Psoas muscle (tissue), 8 donors: ENCODE data around the gene SCYGR4. TPM values are rescaled to one million over a fixed set of nuclear protein-coding genes. Genes with fewer than 3 reads are reported as not detected.

Experiments
- ATAC-seq, 4 donors: fragments of 200-7000 bp; cut with Tn5 transposase; one replicate each; pipeline ENCODE4 v1.9.1; 2020; ENCODE audit warnings: moderate library complexity in 3 of 4, mild to moderate bottlenecking in 2 of 4
- DNase-seq, 2 donors: peaks; one replicate each; pipeline ENCODE4 v3.0.0-alpha.2; 2020
- H3K27ac ChIP-seq: fragments of 200-600 bp; one replicate; pipeline ENCODE4 v1.8.0; 2022
- H3K27me3 ChIP-seq, 3 donors: fragments of 200-600 bp in 1 of 3; one replicate each; pipeline versions ENCODE4 v1.6.1 to v1.8.0; 2013 to 2022; ENCODE audit warnings: low read length in 2 of 3, mild to moderate bottlenecking in 2 of 3, moderate library complexity in 1 of 3; ENCODE audit not compliant: insufficient read depth in 3 of 3
- H3K36me3 ChIP-seq, 2 donors: fragments of 200-600 bp in 1 of 2; one replicate each; pipeline versions ENCODE4 v1.6.1 to v1.8.0; 2013 to 2022; ENCODE audit warnings: low read depth in 1 of 2, mild to moderate bottlenecking in 1 of 2, moderate library complexity in 1 of 2; ENCODE audit not compliant: insufficient read depth in 1 of 2
- H3K4me1 ChIP-seq: fragments of 200-600 bp; one replicate; pipeline ENCODE4 v1.8.0; 2022
- H3K4me3 ChIP-seq: fragments of 200-600 bp; one replicate; pipeline ENCODE4 v1.8.0; 2022; ENCODE audit warnings: mild to moderate bottlenecking
- H3K9me3 ChIP-seq: fragments of 200-600 bp; one replicate; pipeline ENCODE4 v1.8.0; 2022
- WGBS, 3 donors: extraction: QIAGEN DNeasy Blood & Tissue Kit; methylation state at CpG; one replicate each; pipeline versions ENCODE4 v1.1.6 to v1.1.7; 2013; 5-methylcytosine and 5-hydroxymethylcytosine counted together
- intact Hi-C, 2 donors: fragments of 100-400 bp; cut with DNase I; formaldehyde crosslinking; loops; one replicate each; pipeline versions ENCODE4 v1.11.0 to v1.14.2; 2022
- polyA plus RNA-seq, 3 donors: library from polyadenylated mRNA; stranded (reverse); fragments of 200-250 nt; gene quantifications; one replicate each; pipeline ENCODE4 v1.2.3, GENCODE V29; 2013
- total RNA-seq, 4 donors: library from RNA; stranded (reverse); fragmentation: NEBNext Ultra II Directional in 2 of 4; extraction: Animal tissue kit (Norgen Biotek cat#: 25700) in 2 of 4; gene quantifications; one replicate each; pipeline versions ENCODE4 v1.2.1 to v1.2.4, GENCODE V29; 2021 to 2023
- TF ChIP-seq, protein P1 (sequence below): fragments of 200-600 bp; IDR thresholded peaks from one replicate; pipeline ENCODE4 v1.8.0; 2022; ENCODE audit warnings: antibody characterized with exemption
- donor health status: healthy with polysubstance abuse.
- donor health status: DM: no; HTN: no; CAD: no; lungs with moderate emphysema.
- donor health status: Bipolar disorder and iron deficiency.
- donor health status: healthy.
- donor health status: DM: yes; HTN: yes; CAD: no.
- donor health status: DM: no; HTN: no; CAD: no.
- donor health status: DM: no; HTN: no; CAD: no.
- donor health status: DM: yes; HTN: yes; CAD: no.

Gene SCYGR4
- total and polyA plus RNA-seq, 7 donors, result not detected

DNA sequence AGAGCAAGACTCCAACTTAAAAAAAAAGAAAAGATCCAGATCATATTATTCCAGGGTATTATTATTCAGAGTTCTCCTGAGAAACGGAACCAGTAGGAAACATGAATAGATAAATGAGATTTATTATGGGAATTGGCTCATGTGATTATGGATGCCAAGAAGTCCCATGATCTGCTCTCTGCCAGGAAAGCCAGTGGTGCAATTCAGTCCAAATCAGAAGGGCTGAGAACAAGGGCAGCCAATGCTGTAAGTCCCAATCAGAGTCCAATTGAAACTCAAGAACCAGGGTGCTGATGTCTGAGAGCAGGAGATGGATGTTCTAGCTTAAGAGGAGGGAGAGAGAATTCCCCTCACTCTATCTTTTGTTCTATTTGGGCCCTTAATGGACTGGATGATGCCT lies 10.8 kb upstream of the SCYGR4 start:
- Histone ChIP-seq H3K4me1 (no peaks in the 10 kb centered on the region), H3K27me3 (no peaks in the 10 kb centered on the region), H3K36me3 (no peaks in the 10 kb centered on the region), H3K9me3 (no peaks in the 10 kb centered on the region), H3K4me3 (no peak overlapping the region), H3K27ac (no peak overlapping the region)
- intact Hi-C loops, result no loop called here
- no peak for ATAC-seq
- 31 to 61% (median 39%) methylated on average over 1 of the region's 1 CpG for WGBS, 3 donors
- no peak for DNase-seq
- TF ChIP-seq, protein P1, sequence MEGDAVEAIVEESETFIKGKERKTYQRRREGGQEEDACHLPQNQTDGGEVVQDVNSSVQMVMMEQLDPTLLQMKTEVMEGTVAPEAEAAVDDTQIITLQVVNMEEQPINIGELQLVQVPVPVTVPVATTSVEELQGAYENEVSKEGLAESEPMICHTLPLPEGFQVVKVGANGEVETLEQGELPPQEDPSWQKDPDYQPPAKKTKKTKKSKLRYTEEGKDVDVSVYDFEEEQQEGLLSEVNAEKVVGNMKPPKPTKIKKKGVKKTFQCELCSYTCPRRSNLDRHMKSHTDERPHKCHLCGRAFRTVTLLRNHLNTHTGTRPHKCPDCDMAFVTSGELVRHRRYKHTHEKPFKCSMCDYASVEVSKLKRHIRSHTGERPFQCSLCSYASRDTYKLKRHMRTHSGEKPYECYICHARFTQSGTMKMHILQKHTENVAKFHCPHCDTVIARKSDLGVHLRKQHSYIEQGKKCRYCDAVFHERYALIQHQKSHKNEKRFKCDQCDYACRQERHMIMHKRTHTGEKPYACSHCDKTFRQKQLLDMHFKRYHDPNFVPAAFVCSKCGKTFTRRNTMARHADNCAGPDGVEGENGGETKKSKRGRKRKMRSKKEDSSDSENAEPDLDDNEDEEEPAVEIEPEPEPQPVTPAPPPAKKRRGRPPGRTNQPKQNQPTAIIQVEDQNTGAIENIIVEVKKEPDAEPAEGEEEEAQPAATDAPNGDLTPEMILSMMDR, result no peak

DNA sequence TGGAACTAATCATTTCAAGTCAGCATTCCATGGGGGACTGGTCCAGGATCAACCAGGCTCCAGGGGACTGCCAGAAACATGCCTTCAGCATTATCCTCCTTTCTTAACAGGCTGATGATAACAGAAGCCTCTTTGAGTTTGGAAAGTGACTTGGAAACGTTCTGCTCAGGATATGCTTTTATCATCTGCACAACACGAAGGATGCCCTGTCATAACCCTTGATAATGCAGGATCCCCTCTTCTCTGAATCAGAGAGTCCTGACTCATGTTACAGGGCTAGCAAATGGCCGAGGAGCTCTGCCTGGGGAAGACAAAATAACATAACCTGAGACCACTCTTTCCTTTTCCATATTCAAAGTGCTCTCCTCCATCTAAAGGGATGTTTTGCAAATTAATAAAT lies 9.4 kb upstream of the SCYGR4 start:
- no peaks in the 10 kb centered on the region for H3K27me3 ChIP-seq
- H3K9me3 ChIP-seq, result no peaks in the 10 kb centered on the region
- WGBS, 3 donors, result 36 to 48% (median 45%) methylated on average over 3 of the region's 3 CpGs
- no peaks in the 10 kb centered on the region for H3K36me3 ChIP-seq
- TF ChIP-seq, protein P1, result no peak
- DNase-seq (no peak), ATAC-seq (no peak)
- no peak overlapping the region for H3K4me3 ChIP-seq
- intact Hi-C loops, result no loop called here
- H3K4me1 ChIP-seq, result no peaks in the 10 kb centered on the region
- no peak overlapping the region for H3K27ac ChIP-seq

DNA sequence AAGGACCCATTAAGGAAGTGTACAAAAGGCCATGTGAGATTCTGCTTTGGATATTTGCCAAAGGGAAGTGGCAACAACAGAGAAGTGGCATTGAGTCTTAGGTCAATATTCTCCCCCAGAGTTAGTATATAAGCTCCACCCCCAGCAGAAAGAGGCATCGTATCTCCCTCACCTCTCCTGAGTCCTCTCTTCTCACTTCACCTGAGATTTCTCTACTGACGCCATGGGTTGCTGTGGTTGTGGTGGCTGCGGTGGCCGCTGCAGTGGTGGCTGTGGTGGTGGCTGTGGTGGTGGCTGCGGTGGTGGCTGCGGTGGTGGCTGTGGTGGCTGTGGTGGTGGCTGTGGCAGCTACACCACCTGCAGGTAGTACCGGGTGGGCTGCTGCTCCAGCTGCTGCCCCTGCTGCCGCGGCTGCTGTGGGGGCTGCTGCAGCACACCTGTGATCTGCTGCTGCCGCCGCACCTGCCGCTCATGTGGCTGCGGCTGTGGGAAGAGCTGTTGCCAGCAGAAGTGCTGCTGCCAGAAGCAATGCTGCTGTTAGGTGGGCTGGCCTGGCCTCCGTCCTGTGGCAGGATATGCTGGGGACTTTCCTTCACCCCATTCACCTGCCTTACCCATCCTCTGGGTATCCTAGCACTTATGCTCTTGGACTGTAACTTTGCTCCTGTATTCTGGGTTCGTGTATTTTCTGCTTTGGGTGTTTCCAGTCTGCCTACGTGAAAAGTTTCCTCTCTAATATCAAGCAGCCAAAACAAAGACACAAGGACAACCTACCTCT lies 8.5 kb upstream of the SCYGR4 start:
- WGBS, 3 donors, result 71 to 77% (median 76%) methylated on average over 11 to 16 of the region's 16 CpGs
- DNase-seq (no peak), ATAC-seq (no peak)
- Histone ChIP-seq H3K4me1 (no peaks in the 10 kb centered on the region), H3K9me3 (no peaks in the 10 kb centered on the region), H3K4me3 (no peak overlapping the region), H3K27me3 (no peaks in the 10 kb centered on the region), H3K36me3 (no peaks in the 10 kb centered on the region), H3K27ac (no peak overlapping the region)
- TF ChIP-seq, protein P1, result no peak
- intact Hi-C loops, result no loop called here

DNA sequence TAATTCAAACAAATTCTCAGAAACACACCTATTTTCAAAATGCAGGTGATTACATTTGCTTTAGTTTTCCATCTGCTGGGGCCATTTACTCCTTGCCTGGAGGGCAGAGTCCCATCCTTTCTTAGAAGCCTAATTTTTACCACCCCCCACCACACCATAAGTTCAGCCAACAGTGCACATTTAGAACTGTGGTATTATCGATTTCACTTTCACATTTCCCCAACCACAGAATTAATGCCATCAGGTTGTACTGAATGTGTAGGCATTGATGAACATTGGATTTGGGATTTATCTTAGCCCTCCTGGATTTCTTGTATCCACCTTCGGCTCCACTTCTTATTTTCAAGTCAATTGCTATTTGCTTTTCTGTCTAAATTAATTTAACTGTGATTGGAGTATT lies 7.2 kb upstream of the SCYGR4 start:
- Histone ChIP-seq H3K9me3 (no peaks in the 10 kb centered on the region), H3K27me3 (no peaks in the 10 kb centered on the region), H3K27ac (no peak overlapping the region), H3K4me1 (no peaks in the 10 kb centered on the region), H3K36me3 (no peaks in the 10 kb centered on the region), H3K4me3 (no peak overlapping the region)
- intact Hi-C loops, result no loop called here
- 86 to 92% (median 87%) methylated on average over 2 of the region's 2 CpGs for WGBS, 3 donors
- DNase-seq, result no peak
- no peak for ATAC-seq
- TF ChIP-seq, protein P1, result no peak
